ENCODE measurements around the gene FILIP1L. TPM values are rescaled to one million over a fixed set of nuclear protein-coding genes. Genes with fewer than 3 reads are reported as not detected.

Gene FILIP1L
- total RNA-seq, 1 experiment from 2014 or later = 15.5 TPM

- Mint-ChIP-seq H3K4me1 (ENCODE audit: low read depth, unreplicated experiment) (peaks cover 36% of the 10 kb centered on the region), H3K36me3 (ENCODE audit: insufficient read depth, unreplicated experiment) (peaks cover 25% of the 10 kb centered on the region), H3K27me3 (ENCODE audit: insufficient read depth, unreplicated experiment) (no peaks in the 10 kb centered on the region), H3K27ac (ENCODE audit: unreplicated experiment) (peak overlapping the region; percentile 44), H3K4me3 (ENCODE audit: unreplicated experiment) (no peak overlapping the region), H3K9me3 (ENCODE audit: unreplicated experiment) (no peaks in the 10 kb centered on the region)
- Histone ChIP-seq H3K4me1 (peaks cover 40% of the 10 kb centered on the region), H3K27me3 (replicated peaks; ENCODE audit: control insufficient read depth, insufficient read depth, low read length) (no peaks in the 10 kb centered on the region), H3K9me3 (no peaks in the 10 kb centered on the region), H3K36me3 (ENCODE audit: control insufficient read depth, insufficient read depth, low read length) (no peaks in the 10 kb centered on the region), H3K4me3 (ENCODE audit: low read depth, low read length) (no peak overlapping the region)
- no TSS peak for BruUV-seq (replicated peaks)
- intact Hi-C loops (cut with micrococcal nuclease; ENCODE audit: unreplicated experiment) = no loop called here
- CTCF ChIA-PET = no interaction called here
- no peak for DNase-seq
- TF ChIP-seq, protein P1, sequence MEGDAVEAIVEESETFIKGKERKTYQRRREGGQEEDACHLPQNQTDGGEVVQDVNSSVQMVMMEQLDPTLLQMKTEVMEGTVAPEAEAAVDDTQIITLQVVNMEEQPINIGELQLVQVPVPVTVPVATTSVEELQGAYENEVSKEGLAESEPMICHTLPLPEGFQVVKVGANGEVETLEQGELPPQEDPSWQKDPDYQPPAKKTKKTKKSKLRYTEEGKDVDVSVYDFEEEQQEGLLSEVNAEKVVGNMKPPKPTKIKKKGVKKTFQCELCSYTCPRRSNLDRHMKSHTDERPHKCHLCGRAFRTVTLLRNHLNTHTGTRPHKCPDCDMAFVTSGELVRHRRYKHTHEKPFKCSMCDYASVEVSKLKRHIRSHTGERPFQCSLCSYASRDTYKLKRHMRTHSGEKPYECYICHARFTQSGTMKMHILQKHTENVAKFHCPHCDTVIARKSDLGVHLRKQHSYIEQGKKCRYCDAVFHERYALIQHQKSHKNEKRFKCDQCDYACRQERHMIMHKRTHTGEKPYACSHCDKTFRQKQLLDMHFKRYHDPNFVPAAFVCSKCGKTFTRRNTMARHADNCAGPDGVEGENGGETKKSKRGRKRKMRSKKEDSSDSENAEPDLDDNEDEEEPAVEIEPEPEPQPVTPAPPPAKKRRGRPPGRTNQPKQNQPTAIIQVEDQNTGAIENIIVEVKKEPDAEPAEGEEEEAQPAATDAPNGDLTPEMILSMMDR (IDR thresholded peaks at IDR 0.05; ENCODE audit: insufficient read depth in 1 of 2, low read depth in 1 of 2, low read length in 1 of 2, severe bottlenecking in 1 of 2, unreplicated experiment in 1 of 2) = no peak
- POLR2A ChIA-PET = no interaction called here
Observed at GRCh38 chr3:100073049-100073713, 41.1 kb downstream of the FILIP1L start.

DNA sequence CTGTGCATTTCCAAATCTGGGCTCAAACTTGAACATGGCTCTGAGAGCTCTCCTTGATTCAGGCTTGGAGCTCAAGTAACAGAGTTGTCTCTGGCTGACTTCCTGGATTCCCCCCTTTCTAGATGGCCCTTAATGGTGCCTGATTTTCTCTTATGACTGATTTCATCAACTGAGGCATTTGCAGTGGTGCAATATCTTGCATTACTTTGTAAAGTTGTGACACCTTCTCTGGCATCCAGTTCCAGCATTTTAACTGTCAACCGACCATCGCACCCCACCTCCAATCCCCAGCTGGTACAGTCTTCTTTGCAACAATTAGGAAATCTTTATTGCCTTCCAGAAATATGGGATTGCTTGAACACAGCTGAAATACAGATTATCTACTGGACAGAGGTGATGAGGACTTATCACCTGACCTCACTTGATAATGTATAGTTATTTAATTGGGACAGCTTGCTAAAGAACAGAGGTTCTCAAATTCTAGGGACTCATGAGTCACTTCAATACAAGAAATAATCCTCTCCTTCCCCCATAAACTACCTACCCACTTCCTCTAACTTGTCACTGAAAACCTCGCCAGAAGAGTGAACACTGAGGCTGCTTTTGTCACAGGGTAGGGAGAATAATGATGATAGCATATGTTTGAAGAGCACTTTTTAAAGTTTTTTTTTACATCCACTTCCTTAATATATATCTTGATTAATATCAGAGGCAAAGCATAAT, 41.8 kb downstream of the FILIP1L start:
- peaks cover 34% of the 10 kb centered on the region for H3K4me1 Mint-ChIP-seq (ENCODE audit: low read depth, unreplicated experiment)
- TF ChIP-seq, protein P1 (IDR thresholded peaks at IDR 0.05; ENCODE audit: insufficient read depth in 1 of 2, low read depth in 1 of 2, low read length in 1 of 2, severe bottlenecking in 1 of 2, unreplicated experiment in 1 of 2) = no peak
- BruUV-seq (replicated peaks) = no TSS peak
- no peak for DNase-seq
- H3K27me3 ChIP-seq (replicated peaks; ENCODE audit: control insufficient read depth, insufficient read depth, low read length) = no peaks in the 10 kb centered on the region
- no peaks in the 10 kb centered on the region for H3K36me3 ChIP-seq (ENCODE audit: control insufficient read depth, insufficient read depth, low read length)
- CTCF ChIA-PET = interaction anchor here (0.6 kb wide), 1 partner anchor 152 kb away, joined by 4 read pairs; no protein-coding TSS in a partner anchor
- POLR2A ChIA-PET = no interaction called here
- no peaks in the 10 kb centered on the region for H3K9me3 Mint-ChIP-seq (ENCODE audit: unreplicated experiment)
- peaks cover 24% of the 10 kb centered on the region for H3K36me3 Mint-ChIP-seq (ENCODE audit: insufficient read depth, unreplicated experiment)
- H3K4me3 Mint-ChIP-seq (ENCODE audit: unreplicated experiment) = no peak overlapping the region
- no peaks in the 10 kb centered on the region for H3K27me3 Mint-ChIP-seq (ENCODE audit: insufficient read depth, unreplicated experiment)
- no peak overlapping the region for H3K27ac Mint-ChIP-seq (ENCODE audit: unreplicated experiment)
- H3K9me3 ChIP-seq = no peaks in the 10 kb centered on the region
- H3K4me1 ChIP-seq = peaks cover 40% of the 10 kb centered on the region
- intact Hi-C loops (cut with micrococcal nuclease; ENCODE audit: unreplicated experiment) = no loop called here
- no peak overlapping the region for H3K4me3 ChIP-seq (ENCODE audit: low read depth, low read length)

- TF ChIP-seq, protein P1 (IDR thresholded peaks at IDR 0.05; ENCODE audit: insufficient read depth in 1 of 2, low read depth in 1 of 2, low read length in 1 of 2, severe bottlenecking in 1 of 2, unreplicated experiment in 1 of 2) = no peak
- peaks cover 19% of the 10 kb centered on the region for H3K36me3 Mint-ChIP-seq (ENCODE audit: insufficient read depth, unreplicated experiment)
- BruUV-seq (replicated peaks) = no TSS peak
- no peak overlapping the region for H3K27ac Mint-ChIP-seq (ENCODE audit: unreplicated experiment)
- Histone ChIP-seq H3K4me1 (peaks cover 26% of the 10 kb centered on the region), H3K9me3 (no peaks in the 10 kb centered on the region), H3K27me3 (replicated peaks; ENCODE audit: control insufficient read depth, insufficient read depth, low read length) (no peaks in the 10 kb centered on the region), H3K4me3 (ENCODE audit: low read depth, low read length) (no peak overlapping the region), H3K36me3 (ENCODE audit: control insufficient read depth, insufficient read depth, low read length) (no peaks in the 10 kb centered on the region)
- H3K9me3 Mint-ChIP-seq (ENCODE audit: unreplicated experiment) = no peaks in the 10 kb centered on the region
- H3K4me1 Mint-ChIP-seq (ENCODE audit: low read depth, unreplicated experiment) = peaks cover 9% of the 10 kb centered on the region
- DNase-seq = no peak
- ChIA-PET CTCF (interaction anchor here (1.5 kb wide), 1 partner anchor 185 kb away, joined by 23 read pairs; no protein-coding TSS in a partner anchor), POLR2A (no interaction called here)
- no peak overlapping the region for H3K4me3 Mint-ChIP-seq (ENCODE audit: unreplicated experiment)
- intact Hi-C loops (cut with micrococcal nuclease; ENCODE audit: unreplicated experiment) = loop anchor here (1.0 to 5.0 kb wide), 3 partner anchors 118 to 227 kb away; no protein-coding TSS in a partner anchor
- no peaks in the 10 kb centered on the region for H3K27me3 Mint-ChIP-seq (ENCODE audit: insufficient read depth, unreplicated experiment)
Observed at GRCh38 chr3:100069472-100069871, 44.8 kb downstream of the FILIP1L start.
